Measurements from ENCODE around the gene TTC39C.
"Not testable (repeated sequence)": the region's sequence is repeated elsewhere in the genome, so short reads cannot be mapped to it uniquely, and the experiment has no call there.

TTC39C gene

DNA sequence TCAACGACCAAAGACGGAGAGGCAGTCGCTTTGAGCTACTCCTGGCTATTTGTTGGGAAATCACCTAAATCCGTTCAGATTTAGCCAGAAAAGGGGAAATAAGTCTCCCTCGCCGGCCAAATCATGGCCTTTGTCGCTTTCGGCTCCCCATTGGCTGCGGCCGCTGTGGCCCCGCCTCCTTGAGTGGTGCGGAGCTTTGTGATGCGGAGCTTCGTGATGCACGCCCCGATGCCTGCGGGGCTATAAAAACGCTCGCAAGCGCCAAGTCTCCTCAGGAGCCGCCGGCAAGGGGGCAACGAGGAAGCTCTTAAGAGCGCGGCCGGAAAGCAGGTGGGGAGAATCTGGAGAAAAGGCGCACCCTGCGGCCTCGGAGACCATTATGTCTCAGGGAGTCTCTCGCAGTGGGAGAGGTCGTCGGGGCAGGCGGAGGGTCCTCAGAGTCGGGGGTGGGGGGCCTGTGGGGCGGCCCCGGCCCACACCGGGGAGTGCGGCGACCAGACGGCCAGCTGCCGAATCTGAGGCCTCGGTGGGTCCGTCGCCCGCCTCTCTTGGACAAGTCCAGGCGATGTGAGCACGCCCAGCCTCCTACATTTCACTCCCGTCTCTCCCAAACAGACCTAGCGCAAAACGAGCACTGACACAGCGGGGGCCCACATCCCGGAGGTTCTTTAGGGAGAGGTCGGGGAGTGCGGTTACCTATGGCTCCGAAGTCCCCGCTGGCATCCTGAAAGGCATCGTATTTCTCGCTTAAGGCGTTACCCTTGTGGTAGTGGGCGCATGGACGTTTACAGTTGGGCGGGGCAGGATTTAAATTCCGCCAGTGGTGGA lies 124.4 kb downstream of the TTC39C start, which contains the start of gene CABYR:
Gene CABYR, plus strand, starts transcription at position 274 of the 828 bp plus-strand sequence. CDS start 4,053 bp downstream, outside the sequence.
- DNase-seq = peak; percentile 62

DNA sequence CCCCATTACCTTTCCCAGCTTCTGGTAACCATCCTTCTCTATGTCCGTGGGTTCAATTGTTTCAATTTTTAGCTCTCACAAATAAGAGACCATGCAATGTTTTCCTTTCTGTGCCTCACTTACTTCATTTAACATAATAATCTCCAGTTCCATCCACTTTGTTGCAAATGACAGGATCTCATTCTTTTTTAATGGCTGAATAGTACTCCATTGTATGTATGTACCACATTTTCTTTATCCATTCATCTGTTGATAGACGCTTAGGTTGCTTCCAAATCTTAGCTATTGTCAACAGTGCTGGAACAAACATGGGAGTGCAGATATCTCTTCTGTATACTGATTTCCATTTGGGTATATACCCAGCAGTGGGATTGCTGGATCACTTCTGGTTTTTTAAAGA lies 126.1 kb downstream of the TTC39C start:
- DNase-seq = no peak

DNA sequence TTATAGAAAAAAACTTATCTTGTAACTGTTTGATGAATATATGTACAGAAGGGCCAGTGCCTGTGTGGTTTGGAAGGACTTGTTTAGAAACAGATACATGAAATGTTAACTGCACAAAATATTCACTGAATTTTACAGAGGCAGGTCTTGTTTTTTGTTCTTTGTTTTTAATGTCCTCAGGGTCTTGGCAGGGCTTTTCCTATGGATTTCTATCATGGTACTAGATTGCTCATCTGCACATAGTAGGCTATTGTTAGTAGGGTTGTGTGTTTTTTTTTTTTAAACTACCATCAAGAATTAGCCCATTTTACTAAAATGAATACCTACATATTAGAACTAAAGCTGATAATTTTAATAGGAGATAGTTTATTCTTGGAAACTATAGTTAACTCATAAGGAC lies 127.8 kb downstream of the TTC39C start:
- no peak for DNase-seq

DNA sequence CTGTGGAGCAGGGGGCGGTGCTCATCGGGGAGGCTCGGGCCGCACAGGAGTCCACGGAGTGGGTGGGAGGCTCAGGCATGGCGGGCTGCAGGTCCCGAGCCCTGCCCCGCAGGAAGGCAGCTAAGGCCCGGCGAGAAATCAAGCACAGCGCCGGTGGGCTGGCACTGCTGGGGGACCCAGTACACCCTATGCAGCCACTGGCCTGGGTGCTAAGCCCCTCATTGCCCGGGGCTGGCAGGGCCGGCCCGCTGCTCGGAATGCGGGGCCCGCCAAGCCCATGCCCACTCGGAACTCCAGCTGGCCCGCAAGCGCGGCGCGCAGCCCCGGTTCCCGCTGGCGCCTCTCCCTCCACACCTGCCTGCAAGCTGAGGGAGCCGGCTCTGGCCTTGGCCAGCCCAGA lies 135.0 kb downstream of the TTC39C start:
- DNase-seq = not testable (repeated sequence)

GRCh38 chr18:24153397-24153796 lies 138.8 kb downstream of the TTC39C start:
- no peak for DNase-seq

GRCh38 chr18:24157855-24158254 lies 143.3 kb downstream of the TTC39C start:
- DNase-seq = no peak

DNA sequence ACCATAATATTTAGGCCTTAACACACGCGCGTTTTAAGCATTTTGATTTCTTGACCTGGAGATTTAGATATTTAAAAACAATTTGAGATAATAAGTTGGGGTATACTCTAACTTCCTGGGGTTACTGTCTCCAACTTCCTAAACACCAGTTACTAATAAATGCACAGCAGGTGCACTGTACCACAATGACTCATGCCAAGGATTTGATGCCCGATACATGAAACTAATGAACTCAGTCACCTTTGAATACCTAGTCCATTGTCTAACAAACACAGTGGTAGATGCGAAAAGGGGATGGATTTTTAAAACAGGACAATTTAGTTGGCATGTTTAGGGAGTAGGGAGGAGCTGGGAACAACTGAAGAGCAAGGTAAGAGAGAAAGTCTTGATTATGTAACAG lies 145.5 kb downstream of the TTC39C start:
- DNase-seq = no peak

- DNase-seq = no peak
Observed at GRCh38 chr18:24161304-24161703, 146.8 kb downstream of the TTC39C start.

GRCh38 chr18:24168496-24168895 lies 153.9 kb downstream of the TTC39C start:
- DNase-seq = no peak

DNA sequence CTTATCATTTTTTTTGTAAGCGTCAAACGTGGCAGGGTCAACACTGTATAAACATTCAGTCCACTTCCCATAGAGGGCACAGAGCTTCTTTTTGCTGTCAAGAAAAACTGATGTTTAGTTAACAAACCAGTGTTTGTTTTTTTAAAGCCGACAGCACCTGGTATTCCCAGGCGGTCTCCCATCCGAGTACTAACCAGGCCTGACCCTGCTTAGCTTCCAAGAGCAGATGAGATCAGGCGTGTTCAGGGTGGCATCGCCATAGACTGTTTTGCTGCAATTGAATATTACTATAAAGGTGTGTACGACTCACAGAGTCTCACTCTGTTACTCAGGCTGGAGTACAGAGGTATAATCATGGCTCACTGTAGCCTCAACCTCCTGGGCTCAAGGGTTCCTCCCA lies 155.8 kb downstream of the TTC39C start:
- DNase-seq = no peak

DNA sequence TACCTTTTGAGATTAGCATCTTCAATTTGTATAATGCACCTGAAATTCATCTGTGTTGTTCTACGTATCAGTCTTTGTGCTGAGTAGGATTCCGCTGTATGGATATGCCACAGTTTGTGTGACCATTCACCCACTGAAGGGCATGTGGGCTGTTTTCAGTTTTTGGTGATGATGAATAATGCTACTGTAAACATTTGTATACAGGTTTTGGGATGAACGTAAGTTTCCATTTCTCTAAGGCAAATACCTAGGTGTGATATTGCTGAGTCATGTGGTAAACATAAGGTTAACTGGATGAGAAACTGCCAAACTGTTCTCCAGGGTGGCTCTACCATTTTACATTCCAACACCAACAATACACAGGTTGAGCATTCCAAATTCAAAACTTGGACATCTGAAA lies 159.4 kb downstream of the TTC39C start:
- DNase-seq = no peak

DNA sequence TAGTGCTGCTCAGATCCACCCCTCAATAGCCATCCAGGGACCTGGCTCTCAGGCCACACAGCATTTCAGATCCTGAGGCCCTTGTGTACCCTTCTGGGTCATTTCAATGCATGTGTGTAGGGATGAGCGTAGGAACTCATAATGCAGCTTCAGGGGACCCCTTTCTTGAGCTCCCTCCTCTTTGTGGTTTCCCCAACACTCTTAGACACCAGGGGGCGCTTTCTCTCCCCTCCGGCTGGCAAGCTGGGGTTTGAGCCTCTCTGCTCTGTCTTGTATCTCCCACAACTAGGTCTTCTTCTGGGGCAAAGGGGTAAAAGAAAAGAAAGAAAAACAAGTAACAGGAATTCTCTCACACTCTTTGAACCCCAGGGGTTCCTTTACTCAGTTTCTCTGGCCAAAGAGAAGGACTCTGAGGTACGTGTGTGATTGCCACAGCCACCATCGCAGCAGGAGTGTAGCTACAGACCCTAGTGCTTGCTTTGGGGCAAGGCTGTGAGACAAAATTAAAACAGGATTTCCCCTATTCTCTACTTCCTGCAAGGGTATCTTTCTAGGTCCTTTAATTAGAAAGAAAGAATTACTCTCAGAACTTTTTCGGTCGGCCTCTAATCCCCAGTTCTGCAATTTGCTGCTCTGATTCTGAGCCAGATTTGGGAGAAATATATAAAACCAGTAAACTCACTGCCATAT lies 162.3 kb downstream of the TTC39C start:
- no peak for DNase-seq

GRCh38 chr18:24177499-24178133 lies 163.1 kb downstream of the TTC39C start:
- DNase-seq = no peak

- no peak for DNase-seq
Observed at GRCh38 chr18:24180048-24180447, 165.5 kb downstream of the TTC39C start.

- no peak for DNase-seq
Observed at GRCh38 chr18:24181806-24182205, 167.3 kb downstream of the TTC39C start.

Data from NCI-H510A (cell line).